HT1080 (cell line): ENCODE measurements around the gene GALNT17. TPM values are rescaled to one million over a fixed set of nuclear protein-coding genes. Genes with fewer than 3 reads are reported as not detected.

Experiments
- DNase-seq: peaks from one replicate; pipeline ENCODE4 v3.0.0-alpha.2; 2015; ENCODE audit warnings: low read depth
- total RNA-seq: library from RNA; depleted of rRNA; stranded (reverse); fragments of >200 nt; shearing (Covaris generic); gene quantifications from 2 replicates; pipeline ENCODE4 v1.2.3, GENCODE V29; 2014

The GALNT17 gene
- total RNA-seq, 1 experiment from 2014 or later: not detected

- DNase-seq: no peak
Measured at GRCh38 chr7:71495828-71496227, 363.9 kb downstream of the GALNT17 start.

GRCh38 chr7:71497256-71497946 lies 365.5 kb downstream of the GALNT17 start:
- DNase-seq: no peak

GRCh38 chr7:71498381-71498780 lies 366.4 kb downstream of the GALNT17 start:
- DNase-seq: no peak

- DNase-seq: no peak
Measured at GRCh38 chr7:71504697-71505441, 372.9 kb downstream of the GALNT17 start.

- DNase-seq: no peak
Measured at GRCh38 chr7:71506822-71507221, 374.9 kb downstream of the GALNT17 start.

- DNase-seq: no peak
Measured at GRCh38 chr7:71507680-71508602, 376.0 kb downstream of the GALNT17 start.

GRCh38 chr7:71509381-71509780 lies 377.4 kb downstream of the GALNT17 start:
- no peak for DNase-seq

- DNase-seq: peak; percentile 38
Measured at GRCh38 chr7:71511361-71511807, 379.4 kb downstream of the GALNT17 start.

GRCh38 chr7:71517940-71518699 lies 386.2 kb downstream of the GALNT17 start:
- no peak for DNase-seq

- DNase-seq: no peak
Measured at GRCh38 chr7:71518880-71519279, 386.9 kb downstream of the GALNT17 start.

- no peak for DNase-seq
Measured at GRCh38 chr7:71521506-71521905, 389.6 kb downstream of the GALNT17 start.

- no peak for DNase-seq
Measured at GRCh38 chr7:71526106-71526505, 394.2 kb downstream of the GALNT17 start.

GRCh38 chr7:71527213-71527612 lies 395.3 kb downstream of the GALNT17 start:
- no peak for DNase-seq

- DNase-seq: no peak
Measured at GRCh38 chr7:71535616-71536015, 403.7 kb downstream of the GALNT17 start.

GRCh38 chr7:71538210-71538609 lies 406.3 kb downstream of the GALNT17 start:
- DNase-seq: no peak

- no peak for DNase-seq
Measured at GRCh38 chr7:71539615-71540014, 407.7 kb downstream of the GALNT17 start.

- DNase-seq: no peak
Measured at GRCh38 chr7:71541707-71542353, 409.9 kb downstream of the GALNT17 start.

- DNase-seq: no peak
Measured at GRCh38 chr7:71543396-71543795, 411.5 kb downstream of the GALNT17 start.

GRCh38 chr7:71544816-71545215 lies 412.9 kb downstream of the GALNT17 start:
- no peak for DNase-seq

GRCh38 chr7:71547426-71547825 lies 415.5 kb downstream of the GALNT17 start:
- DNase-seq: no peak
